GM12878 (cell line): ENCODE measurements around the gene GALK2. TPM values are rescaled to one million over a fixed set of nuclear protein-coding genes. Genes with fewer than 3 reads are reported as not detected.

ENCODE experiments used
- ATAC-seq: fragments of 200-7000 bp; cut with Tn5 transposase; 3 replicates; pipeline ENCODE4 v1.9.1; 2020; ENCODE audit warnings: mild to moderate bottlenecking, moderate library complexity
- BruUV-seq: library from RNA; stranded (reverse); fragments of 400-500 nt; replicated peaks from 2 replicates; lab custom pipeline; 2021; lab: Mats Ljungman, UMichigan
- CTCF ChIA-PET: fragments of 300-600 bp; sonication (Branson Sonifier 250); formaldehyde crosslinking; extraction: SDS; loops from one replicate; lab custom pipeline; 2021; ENCODE audit warnings: inconsistent platforms; lab: Yijun Ruan, JAX
- POLR2A ChIA-PET: fragments of 350-600 bp; formaldehyde crosslinking; extraction: SDS; loops from one replicate; lab custom pipeline; 2021; ENCODE audit warnings: inconsistent platforms; lab: Charles Lee
- RAD21 ChIA-PET: fragments of 300-600 bp; sonication (Branson Sonifier 250); formaldehyde crosslinking; loops from one replicate; lab custom pipeline; 2023; ENCODE audit warnings: antibody characterized with exemption; ENCODE audit not compliant: unreplicated experiment; lab: Charles Lee
- SMC1A ChIA-PET: fragments of 300-600 bp; sonication (Branson Sonifier 250); formaldehyde crosslinking; loops from one replicate; lab custom pipeline; 2023; ENCODE audit not compliant: unreplicated experiment, uncharacterized antibody; lab: Charles Lee
- DNase-seq: peaks from one replicate; pipeline ENCODE4 v3.0.0-alpha.2; 2011; ENCODE audit warnings: low read depth, low spot score
- FAIRE-seq: peaks from 3 replicates; lab custom pipeline; 2011; peaks lifted over from hg19 to GRCh38; lab: Jason Lieb, UNC
- H2AFZ ChIP-seq: 2 replicates; pipeline ENCODE4 v1.6.0; 2011; ENCODE audit warnings: low read depth, low read length, control low read depth; ENCODE audit not compliant: control insufficient read depth
- H3K27ac ChIP-seq: 2 replicates; pipeline ENCODE4 v1.5.1; 2011; ENCODE audit warnings: control low read depth; ENCODE audit not compliant: control insufficient read depth, insufficient read depth
- H3K27me3 ChIP-seq, 2 experiments: replicated peaks in 1 of 2; 2 replicates each; pipeline versions ENCODE4 v1.6.0 to v1.6.1; 2011; ENCODE audit warnings: low read length in 1 of 2; ENCODE audit not compliant: control insufficient read depth in 2 of 2, insufficient read depth in 2 of 2
- H3K36me3 ChIP-seq, 2 experiments: 2 replicates each; pipeline ENCODE4 v1.5.1; 2011; ENCODE audit warnings: low read length in 1 of 2; ENCODE audit not compliant: control insufficient read depth in 2 of 2, insufficient read depth in 2 of 2
- H3K4me1 ChIP-seq: 2 replicates; pipeline ENCODE4 v1.6.1; 2011; ENCODE audit warnings: mild to moderate bottlenecking, low read length, moderate library complexity, mixed read lengths; ENCODE audit not compliant: control insufficient read depth, insufficient read depth
- H3K4me2 ChIP-seq: 2 replicates; pipeline ENCODE4 v1.6.0; 2011; ENCODE audit warnings: control low read depth; ENCODE audit not compliant: control insufficient read depth, insufficient read depth
- H3K4me3 ChIP-seq: fragments of 200-600 bp; sonication (generic); 2 replicates; pipeline ENCODE4 v1.5.1; 2016
- H3K79me2 ChIP-seq: 2 replicates; pipeline ENCODE4 v1.6.0; 2011; ENCODE audit warnings: low read length; ENCODE audit not compliant: control insufficient read depth, insufficient read depth
- H3K9ac ChIP-seq: 2 replicates; pipeline ENCODE4 v1.8.0; 2011; ENCODE audit warnings: low read length, control low read depth, mixed read lengths; ENCODE audit not compliant: control insufficient read depth, insufficient read depth
- H3K9me3 ChIP-seq: replicated peaks from 3 replicates; pipeline ENCODE4 v1.5.1; 2011; ENCODE audit warnings: mild to moderate bottlenecking, low read length; ENCODE audit not compliant: control insufficient read depth, insufficient read depth
- H4K20me1 ChIP-seq: 2 replicates; pipeline ENCODE4 v1.6.0; 2011; ENCODE audit not compliant: control insufficient read depth, insufficient read depth
- CBX5 ChIP-seq: sonication (generic); IDR thresholded peaks from 2 replicates; pipeline ENCODE4 v1.6.1; 2016; ENCODE audit warnings: low read depth, moderate library complexity, mild to moderate bottlenecking, inconsistent platforms
- CHD1 ChIP-seq: IDR thresholded peaks from 2 replicates; pipeline ENCODE4 v1.6.1; 2012; ENCODE audit warnings: low read depth, low read length, improper control_type of control experiment
- DPF2 ChIP-seq: fragments of 450-650 bp; IDR thresholded peaks from 2 replicates; pipeline ENCODE4 v1.6.1; 2017; ENCODE audit warnings: mild to moderate bottlenecking
- GATAD2B ChIP-seq: fragments of 450-650 bp; conservative IDR thresholded peaks from 2 replicates; pipeline ENCODE4 v1.6.1; 2017; ENCODE audit warnings: low read depth, mild to moderate bottlenecking, moderate library complexity
- NFXL1 ChIP-seq: fragments of 450-650 bp; IDR thresholded peaks from 2 replicates; pipeline ENCODE4 v1.6.1; 2017; ENCODE audit warnings: antibody characterized with exemption, mild to moderate bottlenecking, borderline replicate concordance
- RELA ChIP-seq: fragments of 450-650 bp; IDR thresholded peaks from 2 replicates; pipeline ENCODE4 v1.8.0; 2014; ENCODE audit warnings: borderline replicate concordance; ENCODE audit not compliant: partially characterized antibody
- SREBF2 ChIP-seq: IDR thresholded peaks from 2 replicates; pipeline ENCODE4 v1.6.1; 2012; ENCODE audit warnings: mild to moderate bottlenecking, low read length
- TARDBP ChIP-seq: IDR thresholded peaks from 2 replicates; pipeline ENCODE4 v1.6.1; 2016; ENCODE audit warnings: borderline replicate concordance
- TBL1XR1 ChIP-seq: IDR thresholded peaks from 2 replicates; pipeline ENCODE4 v1.6.1; 2012; ENCODE audit warnings: low read depth, low read length, improper control_type of control experiment
- ZNF622 ChIP-seq: fragments of 450-650 bp; IDR thresholded peaks from 2 replicates; pipeline ENCODE4 v1.6.1; 2017; ENCODE audit warnings: mild to moderate bottlenecking, inconsistent platforms
- WGBS: methylation state at CpG from one replicate; pipeline ENCODE4 v1.1.6; 2016; ENCODE audit warnings: low lambda C conversion rate; ENCODE audit not compliant: insufficient replicate concordance, insufficient coverage; ENCODE audit errors: missing lambda C conversion rate; 5-methylcytosine and 5-hydroxymethylcytosine counted together
- in situ Hi-C: fragments of 300-500 bp; cut with MboI; formaldehyde crosslinking; loops from 9 replicates; pipeline ENCODE4 v1.14.3; 2018; ENCODE audit warnings: mixed read lengths
- intact Hi-C: fragments of 100-400 bp; cut with micrococcal nuclease; formaldehyde crosslinking; loops from one replicate; pipeline ENCODE4 v1.14.2; 2022; ENCODE audit not compliant: unreplicated experiment
- polyA plus RNA-seq, 11 experiments: library from polyadenylated mRNA; depleted of rRNA in 4 of 11; unstranded in 6 of 11; stranded (reverse) in 5 of 11; fragments of >200 nt; fragmentation: Nextera tagmentation in 4 of 11; fragmentation: Illumina TruSeq in 1 of 11; extraction: Ambion mirVana in 4 of 11; extraction: Trizol in 1 of 11; gene quantifications; 1 replicate in 1 of 11; 2 replicates in 10 of 11; pipeline versions ENCODE4 v1.2.1 to v1.2.3, GENCODE V29; 2011 to 2016; ENCODE audit warnings: inconsistent platforms in 2 of 11, missing spikeins in 2 of 11, low read depth in 1 of 11
- total RNA-seq, 4 experiments: library from RNA; depleted of rRNA in 3 of 4; stranded (reverse); fragments of >200 nt in 3 of 4; fragmentation: Illumina TruSeq in 1 of 4; extraction: Trizol in 1 of 4; gene quantifications; 2 replicates each; pipeline versions ENCODE4 v1.2.1 to v1.2.3, GENCODE V29; 2013 to 2021
- TF ChIP-seq, protein P1 (sequence below): IDR thresholded peaks from 2 replicates; pipeline ENCODE4 v1.6.1; 2011; ENCODE audit warnings: borderline replicate concordance, low read depth, mild to moderate bottlenecking, moderate library complexity, mixed read lengths, low read length; ENCODE audit not compliant: insufficient read depth; ENCODE audit errors: extremely low read length
- TF ChIP-seq, protein P2 (sequence below): IDR thresholded peaks from 2 replicates; pipeline ENCODE4 v1.6.1; 2011; ENCODE audit warnings: low read depth, mild to moderate bottlenecking, low read length, moderate library complexity, borderline replicate concordance; ENCODE audit errors: extremely low read depth
- TF ChIP-seq, protein P3 (sequence below): fragments of 150-350 bp; IDR thresholded peaks from 2 replicates; pipeline ENCODE4 v1.6.1; 2016; ENCODE audit warnings: low read depth, low read length

Gene GALK2
- total and polyA plus RNA-seq, 10 of the 15 experiments (the other 5 are each of a cell fraction or from before 2014, with no cell fraction given) = 11.9 to 26.7 (median 15.4) TPM

GRCh38 chr15:49236869-49237268, 66.8 kb downstream of the GALK2 start:
- SMC1A ChIA-PET = interaction anchor here (0.6 to 5.9 kb wide), 9 partner anchors 91 to 908 kb away, joined by 3 to 84 read pairs (median 6); partner anchors contain the start of gene FGF7

GRCh38 chr15:49238342-49238741, 68.3 kb downstream of the GALK2 start:
- Histone ChIP-seq H3K27me3 (no peaks in the 10 kb centered on the region), H3K4me3 (no peak overlapping the region), H3K79me2 (no peaks in the 10 kb centered on the region), H3K27ac (no peak overlapping the region), H2AFZ (no peak overlapping the region), H3K9ac (no peak overlapping the region), H3K4me2 (no peak overlapping the region), H3K4me1 (peaks cover 2% of the 10 kb centered on the region; the same call in 1 of the 2 replicates), H4K20me1 (no peaks in the 10 kb centered on the region), H3K9me3 (no peaks in the 10 kb centered on the region; the same call in 2 of the 3 replicates), H3K36me3 (no peaks in the 10 kb centered on the region; a peak in 1 of 4 replicates)
- FAIRE-seq (no peak), ATAC-seq (no peak), DNase-seq (no peak)
- RAD21 ChIA-PET = interaction anchor here (1.2 to 3.9 kb wide), 3 partner anchors 184 to 907 kb away, joined by 4 to 34 read pairs (median 6); no protein-coding TSS in a partner anchor
- intact Hi-C loops (loop anchor here (5.0 kb wide), 1 partner anchor 376 kb away; no protein-coding TSS in a partner anchor), in situ Hi-C loops (loop anchor here (10.0 kb wide), 1 partner anchor 906 kb away; no protein-coding TSS in a partner anchor)
- WGBS = 96% methylated on average over 2 of the region's 2 CpGs
- SMC1A ChIA-PET = interaction anchor here (1.2 to 5.9 kb wide), 4 partner anchors 38 to 770 kb away, joined by 3 to 84 read pairs (median 4); partner anchors contain the start of gene FGF7
- CTCF ChIA-PET = interaction anchor here (0.8 to 4.6 kb wide), 8 partner anchors 92 to 907 kb away, joined by 3 to 128 read pairs (median 6); partner anchors contain the start of gene FGF7
- POLR2A ChIA-PET = no interaction called here
- BruUV-seq = no TSS peak
- TF ChIP-seq, protein P1, sequence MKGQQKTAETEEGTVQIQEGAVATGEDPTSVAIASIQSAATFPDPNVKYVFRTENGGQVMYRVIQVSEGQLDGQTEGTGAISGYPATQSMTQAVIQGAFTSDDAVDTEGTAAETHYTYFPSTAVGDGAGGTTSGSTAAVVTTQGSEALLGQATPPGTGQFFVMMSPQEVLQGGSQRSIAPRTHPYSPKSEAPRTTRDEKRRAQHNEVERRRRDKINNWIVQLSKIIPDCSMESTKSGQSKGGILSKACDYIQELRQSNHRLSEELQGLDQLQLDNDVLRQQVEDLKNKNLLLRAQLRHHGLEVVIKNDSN = no peak
- TF ChIP-seq, protein P2, sequence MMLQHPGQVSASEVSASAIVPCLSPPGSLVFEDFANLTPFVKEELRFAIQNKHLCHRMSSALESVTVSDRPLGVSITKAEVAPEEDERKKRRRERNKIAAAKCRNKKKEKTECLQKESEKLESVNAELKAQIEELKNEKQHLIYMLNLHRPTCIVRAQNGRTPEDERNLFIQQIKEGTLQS = no peak
- TF ChIP-seq DPF2 = no peak
- no peak for TF ChIP-seq SREBF2
- TF ChIP-seq CHD1 = no peak
- no peak for TF ChIP-seq CBX5
- TF ChIP-seq TBL1XR1 = no peak
- TF ChIP-seq ZNF622 = no peak
- TF ChIP-seq RELA = no peak
- TF ChIP-seq NFXL1 = no peak
- TF ChIP-seq, protein P3, sequence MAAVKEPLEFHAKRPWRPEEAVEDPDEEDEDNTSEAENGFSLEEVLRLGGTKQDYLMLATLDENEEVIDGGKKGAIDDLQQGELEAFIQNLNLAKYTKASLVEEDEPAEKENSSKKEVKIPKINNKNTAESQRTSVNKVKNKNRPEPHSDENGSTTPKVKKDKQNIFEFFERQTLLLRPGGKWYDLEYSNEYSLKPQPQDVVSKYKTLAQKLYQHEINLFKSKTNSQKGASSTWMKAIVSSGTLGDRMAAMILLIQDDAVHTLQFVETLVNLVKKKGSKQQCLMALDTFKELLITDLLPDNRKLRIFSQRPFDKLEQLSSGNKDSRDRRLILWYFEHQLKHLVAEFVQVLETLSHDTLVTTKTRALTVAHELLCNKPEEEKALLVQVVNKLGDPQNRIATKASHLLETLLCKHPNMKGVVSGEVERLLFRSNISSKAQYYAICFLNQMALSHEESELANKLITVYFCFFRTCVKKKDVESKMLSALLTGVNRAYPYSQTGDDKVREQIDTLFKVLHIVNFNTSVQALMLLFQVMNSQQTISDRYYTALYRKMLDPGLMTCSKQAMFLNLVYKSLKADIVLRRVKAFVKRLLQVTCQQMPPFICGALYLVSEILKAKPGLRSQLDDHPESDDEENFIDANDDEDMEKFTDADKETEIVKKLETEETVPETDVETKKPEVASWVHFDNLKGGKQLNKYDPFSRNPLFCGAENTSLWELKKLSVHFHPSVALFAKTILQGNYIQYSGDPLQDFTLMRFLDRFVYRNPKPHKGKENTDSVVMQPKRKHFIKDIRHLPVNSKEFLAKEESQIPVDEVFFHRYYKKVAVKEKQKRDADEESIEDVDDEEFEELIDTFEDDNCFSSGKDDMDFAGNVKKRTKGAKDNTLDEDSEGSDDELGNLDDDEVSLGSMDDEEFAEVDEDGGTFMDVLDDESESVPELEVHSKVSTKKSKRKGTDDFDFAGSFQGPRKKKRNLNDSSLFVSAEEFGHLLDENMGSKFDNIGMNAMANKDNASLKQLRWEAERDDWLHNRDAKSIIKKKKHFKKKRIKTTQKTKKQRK = no peak

More at GRCh38 chr15:49236869-49237268, 66.8 kb downstream of the GALK2 start:
- H3K4me2 ChIP-seq = no peak overlapping the region
- BruUV-seq = no TSS peak
- H3K27ac ChIP-seq = no peak overlapping the region
- no peaks in the 10 kb centered on the region for H4K20me1 ChIP-seq
- H3K36me3 ChIP-seq = no peaks in the 10 kb centered on the region; a peak in 1 of 4 replicates
- ChIA-PET POLR2A (no interaction called here), CTCF (interaction anchor here (0.9 to 4.6 kb wide), 13 partner anchors 8 to 908 kb away, joined by 3 to 128 read pairs (median 12); partner anchors contain the start of gene FGF7), RAD21 (interaction anchor here (0.9 to 3.9 kb wide), 7 partner anchors 142 to 909 kb away, joined by 3 to 40 read pairs (median 11); partner anchors contain the start of gene FGF7)
- FAIRE-seq (no peak), ATAC-seq (no peak), DNase-seq (no peak)
- no peak overlapping the region for H3K9ac ChIP-seq
- peaks cover 7% of the 10 kb centered on the region; the same call in 1 of the 2 replicates for H3K4me1 ChIP-seq
- no peaks in the 10 kb centered on the region for H3K79me2 ChIP-seq
- TF ChIP-seq TARDBP = no peak
- no peak for TF ChIP-seq GATAD2B
- intact Hi-C loops = loop anchor here (5.0 kb wide), 1 partner anchor 375 kb away; no protein-coding TSS in a partner anchor
- in situ Hi-C loops = loop anchor here (10.0 kb wide), 1 partner anchor 908 kb away; no protein-coding TSS in a partner anchor
- no peak overlapping the region for H3K4me3 ChIP-seq
- H3K9me3 ChIP-seq = peaks cover 4% of the 10 kb centered on the region
- no peaks in the 10 kb centered on the region for H3K27me3 ChIP-seq
- H2AFZ ChIP-seq = no peak overlapping the region
